PFSK-1 (cell line): ENCODE measurements around the gene BAG5.

Experiments
- POLR2AphosphoS5 ChIP-seq: IDR thresholded peaks from 2 replicates; pipeline ENCODE4 v1.6.1; 2012; ENCODE audit warnings: low read depth, mild to moderate bottlenecking, control low read depth, low read length, moderate library complexity
- SIN3A ChIP-seq: IDR thresholded peaks from 2 replicates; pipeline ENCODE4 v1.6.1; 2012; ENCODE audit warnings: mild to moderate bottlenecking, low read length, moderate library complexity, borderline replicate concordance; ENCODE audit not compliant: insufficient read depth
- TF ChIP-seq, protein P1 (sequence below), 2 experiments: IDR thresholded peaks; 2 replicates each; pipeline versions ENCODE4 v1.6.1 to v1.8.0; 2011 to 2012; ENCODE audit warnings: low read depth in 2 of 2, low read length in 2 of 2, control low read depth in 1 of 2, inconsistent platforms in 1 of 2, mild to moderate bottlenecking in 1 of 2, moderate library complexity in 1 of 2; ENCODE audit not compliant: insufficient read depth in 1 of 2

DNA sequence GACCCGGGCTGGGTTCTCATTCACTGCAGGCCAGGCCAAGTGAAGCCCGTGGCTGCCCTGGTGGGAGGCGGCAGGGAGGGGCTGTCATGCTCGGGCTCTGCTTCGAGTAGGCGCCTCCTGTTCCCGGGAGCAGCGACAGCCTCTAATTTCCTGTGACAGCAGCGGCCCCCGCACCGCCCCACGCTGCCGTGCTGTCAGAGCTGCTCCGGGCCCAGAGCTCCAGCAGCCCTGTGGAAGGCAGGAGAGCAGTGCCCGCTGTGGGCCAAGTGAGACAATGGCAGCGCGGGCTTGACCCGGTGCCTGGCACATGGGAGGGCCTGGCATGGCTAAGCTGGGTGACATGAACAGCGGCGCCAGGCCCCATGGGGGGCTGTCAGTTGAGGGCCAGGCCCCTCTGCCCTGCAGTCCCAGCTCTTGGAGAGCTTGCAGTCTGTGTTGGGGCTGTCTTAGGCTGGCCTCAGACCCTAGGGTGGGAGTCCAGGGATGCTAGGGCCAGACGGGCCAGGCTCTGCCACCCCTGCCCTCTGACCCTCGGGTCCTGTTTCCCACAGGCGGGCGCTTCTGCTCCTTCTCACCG, 28.4 kb downstream of the BAG5 start:
- TF ChIP-seq POLR2AphosphoS5 = no peak
- TF ChIP-seq, protein P1, sequence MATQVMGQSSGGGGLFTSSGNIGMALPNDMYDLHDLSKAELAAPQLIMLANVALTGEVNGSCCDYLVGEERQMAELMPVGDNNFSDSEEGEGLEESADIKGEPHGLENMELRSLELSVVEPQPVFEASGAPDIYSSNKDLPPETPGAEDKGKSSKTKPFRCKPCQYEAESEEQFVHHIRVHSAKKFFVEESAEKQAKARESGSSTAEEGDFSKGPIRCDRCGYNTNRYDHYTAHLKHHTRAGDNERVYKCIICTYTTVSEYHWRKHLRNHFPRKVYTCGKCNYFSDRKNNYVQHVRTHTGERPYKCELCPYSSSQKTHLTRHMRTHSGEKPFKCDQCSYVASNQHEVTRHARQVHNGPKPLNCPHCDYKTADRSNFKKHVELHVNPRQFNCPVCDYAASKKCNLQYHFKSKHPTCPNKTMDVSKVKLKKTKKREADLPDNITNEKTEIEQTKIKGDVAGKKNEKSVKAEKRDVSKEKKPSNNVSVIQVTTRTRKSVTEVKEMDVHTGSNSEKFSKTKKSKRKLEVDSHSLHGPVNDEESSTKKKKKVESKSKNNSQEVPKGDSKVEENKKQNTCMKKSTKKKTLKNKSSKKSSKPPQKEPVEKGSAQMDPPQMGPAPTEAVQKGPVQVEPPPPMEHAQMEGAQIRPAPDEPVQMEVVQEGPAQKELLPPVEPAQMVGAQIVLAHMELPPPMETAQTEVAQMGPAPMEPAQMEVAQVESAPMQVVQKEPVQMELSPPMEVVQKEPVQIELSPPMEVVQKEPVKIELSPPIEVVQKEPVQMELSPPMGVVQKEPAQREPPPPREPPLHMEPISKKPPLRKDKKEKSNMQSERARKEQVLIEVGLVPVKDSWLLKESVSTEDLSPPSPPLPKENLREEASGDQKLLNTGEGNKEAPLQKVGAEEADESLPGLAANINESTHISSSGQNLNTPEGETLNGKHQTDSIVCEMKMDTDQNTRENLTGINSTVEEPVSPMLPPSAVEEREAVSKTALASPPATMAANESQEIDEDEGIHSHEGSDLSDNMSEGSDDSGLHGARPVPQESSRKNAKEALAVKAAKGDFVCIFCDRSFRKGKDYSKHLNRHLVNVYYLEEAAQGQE (IDR thresholded peaks at IDR 0.05; ENCODE audit: insufficient read depth in 1 of 2, low read depth in 2 of 2, low read length in 2 of 2) = no peak
- no peak for TF ChIP-seq SIN3A
